Activated CD4-positive, alpha-beta T cell treated with anti-CD3 and anti-CD28 coated beads for 36 hours (primary cell): ENCODE measurements around the gene FSIP1. TPM values are rescaled to one million over a fixed set of nuclear protein-coding genes. Genes with fewer than 3 reads are reported as not detected.

Experiments
- ATAC-seq: fragments of 200-7000 bp; cut with Tn5 transposase; one replicate; pipeline ENCODE4 v1.10.0; 2021; ENCODE audit warnings: mild to moderate bottlenecking, moderate library complexity
- CTCF ChIA-PET: fragments of 350-600 bp; sonication (Branson Sonifier 250); formaldehyde crosslinking; loops from one replicate; lab custom pipeline; 2021; ENCODE audit warnings: antibody characterized with exemption; lab: Charles Lee
- POLR2A ChIA-PET: fragments of 350-600 bp; sonication (Branson Sonifier 250); formaldehyde crosslinking; loops from one replicate; lab custom pipeline; 2021; ENCODE audit warnings: antibody characterized with exemption, inconsistent platforms; lab: Charles Lee
- DNase-seq: peaks from one replicate; pipeline ENCODE4 v3.0.0-alpha.2; 2020
- H3K27ac Mint-ChIP-seq: one replicate; pipeline ENCODE4 v1.8.0; 2021; ENCODE audit warnings: mixed read lengths
- H3K27me3 Mint-ChIP-seq: one replicate; pipeline ENCODE4 v1.8.0; 2021; ENCODE audit warnings: mixed read lengths
- H3K36me3 Mint-ChIP-seq: one replicate; pipeline ENCODE4 v1.8.0; 2021; ENCODE audit warnings: low read depth, mixed read lengths
- H3K4me1 Mint-ChIP-seq: one replicate; pipeline ENCODE4 v1.8.0; 2021; ENCODE audit warnings: mixed read lengths
- H3K4me3 Mint-ChIP-seq: one replicate; pipeline ENCODE4 v1.8.0; 2021; ENCODE audit warnings: mild to moderate bottlenecking, moderate library complexity, mixed read lengths
- H3K9me3 Mint-ChIP-seq: one replicate; pipeline ENCODE4 v1.8.0; 2021; ENCODE audit warnings: low read depth, mixed read lengths
- intact Hi-C, 2 experiments: fragments of 100-400 bp; cut with DNase I in 1 of 2; cut with micrococcal nuclease in 1 of 2; formaldehyde crosslinking; loops; one replicate each; pipeline versions ENCODE4 v1.14.2 to v1.15.1; 2022 to 2024; cut with DNase I, micrococcal nuclease
- total RNA-seq, 2 experiments: library from RNA; stranded (reverse); gene quantifications; one replicate each; pipeline ENCODE4 v1.2.3, GENCODE V29; 2021

The FSIP1 gene
- total RNA-seq, 2 experiments from 2014 or later, result 0.25 to 0.32 TPM

DNA sequence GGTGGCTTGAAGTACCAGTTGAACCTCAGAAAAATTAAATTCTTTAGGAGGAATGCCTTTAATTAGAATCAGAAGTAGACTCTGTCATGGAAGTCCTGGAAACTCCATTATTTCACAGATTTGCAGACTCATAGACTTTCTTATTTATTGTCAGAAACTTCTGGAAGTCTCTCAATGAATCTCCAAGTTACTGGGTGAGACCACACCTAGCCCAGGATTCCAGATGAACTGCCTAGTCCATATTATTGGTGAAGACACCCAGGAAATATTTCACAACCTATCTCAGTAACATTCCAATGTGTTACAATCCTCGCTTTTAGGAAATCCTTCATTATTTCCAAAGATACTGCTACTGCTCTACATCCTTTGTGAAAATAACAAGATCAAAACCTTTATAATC is 208.2 kb downstream of the FSIP1 start:
- DNase-seq (no peak), ATAC-seq (no peak)
- no peak overlapping the region for H3K27ac Mint-ChIP-seq
- intact Hi-C loops, result no loop called here
- no peaks in the 10 kb centered on the region for H3K4me1 Mint-ChIP-seq
- H3K27me3 Mint-ChIP-seq, result peaks cover 43% of the 10 kb centered on the region
- H3K36me3 Mint-ChIP-seq, result no peaks in the 10 kb centered on the region
- CTCF ChIA-PET, result interaction anchor here (1.1 kb wide), 1 partner anchor 9 kb away, joined by 6 read pairs; no protein-coding TSS in a partner anchor
- no peaks in the 10 kb centered on the region for H3K9me3 Mint-ChIP-seq
- POLR2A ChIA-PET, result no interaction called here
- H3K4me3 Mint-ChIP-seq, result no peak overlapping the region

DNA sequence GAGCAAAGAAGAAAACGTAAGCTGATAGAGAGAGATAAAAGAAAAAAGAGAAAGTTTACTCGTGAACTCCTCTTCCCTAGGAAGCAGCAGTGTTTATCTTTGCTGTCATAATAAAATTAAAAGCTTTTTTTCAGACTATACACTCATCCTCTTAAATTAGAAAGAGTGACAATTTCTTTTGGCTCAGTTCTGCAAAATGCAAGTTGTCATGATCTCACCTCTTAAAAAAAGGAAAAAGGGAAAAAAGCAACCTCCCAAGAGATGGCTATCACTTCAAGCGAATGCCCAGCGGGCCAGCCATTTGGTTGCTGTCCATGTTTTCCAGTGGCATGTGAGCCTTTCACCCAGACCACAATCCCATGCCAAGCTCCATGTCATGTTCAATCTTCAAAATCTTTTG is 208.8 kb downstream of the FSIP1 start:
- CTCF ChIA-PET, result interaction anchor here (1.1 kb wide), 1 partner anchor 10 kb away, joined by 6 read pairs; no protein-coding TSS in a partner anchor

DNA sequence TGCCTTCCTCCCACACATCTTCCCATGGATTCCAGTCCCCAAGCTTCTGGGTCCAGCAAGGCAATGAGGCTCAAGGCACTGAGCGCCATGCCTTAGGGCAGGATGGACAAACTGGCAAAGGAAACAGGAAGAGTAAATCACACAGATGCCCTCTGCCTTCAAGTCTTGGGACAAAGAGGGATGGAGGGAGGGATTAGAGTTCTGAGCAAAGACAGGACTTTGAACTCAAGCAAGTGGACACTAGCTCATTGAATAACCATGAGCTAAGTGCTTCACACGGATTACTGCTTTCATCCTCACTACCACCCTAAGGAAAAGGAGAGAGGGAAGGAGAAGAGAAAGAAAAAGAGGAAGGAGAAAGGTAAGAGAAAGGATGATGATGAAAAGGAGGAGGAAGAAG is 209.4 kb downstream of the FSIP1 start:
- peaks cover 33% of the 10 kb centered on the region for H3K27me3 Mint-ChIP-seq
- DNase-seq, result no peak
- intact Hi-C loops, result no loop called here

More for the DNA sequence above, 208.8 kb downstream of the FSIP1 start:
- H3K27me3 Mint-ChIP-seq, result peaks cover 39% of the 10 kb centered on the region
- POLR2A ChIA-PET, result no interaction called here
- H3K27ac Mint-ChIP-seq, result no peak overlapping the region
- DNase-seq, result no peak
- no peaks in the 10 kb centered on the region for H3K9me3 Mint-ChIP-seq
- intact Hi-C loops, result no loop called here
- H3K4me3 Mint-ChIP-seq, result no peak overlapping the region
- H3K36me3 Mint-ChIP-seq, result no peaks in the 10 kb centered on the region
- no peak for ATAC-seq
- H3K4me1 Mint-ChIP-seq, result no peaks in the 10 kb centered on the region

DNA sequence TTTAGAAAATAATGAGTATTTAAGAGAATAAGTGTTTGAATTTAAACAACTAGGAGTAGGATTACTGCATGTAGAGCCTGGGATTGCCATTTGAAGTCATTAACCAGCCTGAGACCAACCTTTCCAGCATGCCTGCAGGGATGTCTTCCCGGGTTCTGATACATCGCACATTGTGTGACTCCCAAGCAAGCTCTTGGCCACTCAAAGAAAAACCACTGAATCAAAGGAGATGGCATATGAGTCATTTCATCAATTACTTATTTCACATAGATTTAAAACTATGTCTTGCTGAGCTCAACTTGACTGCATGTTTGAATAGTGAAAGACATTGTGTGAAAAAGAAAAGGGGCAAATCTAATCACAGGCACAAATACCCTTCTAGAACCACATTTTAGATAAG is 216.8 kb downstream of the FSIP1 start:
- DNase-seq (no peak), ATAC-seq (no peak)
- Mint-ChIP-seq H3K4me1 (no peaks in the 10 kb centered on the region), H3K27ac (no peak overlapping the region), H3K9me3 (no peaks in the 10 kb centered on the region), H3K36me3 (no peaks in the 10 kb centered on the region), H3K4me3 (no peak overlapping the region), H3K27me3 (peaks cover 7% of the 10 kb centered on the region)
- intact Hi-C loops, result no loop called here
- POLR2A ChIA-PET, result no interaction called here
- CTCF ChIA-PET, result no interaction called here

More for the DNA sequence above, 209.4 kb downstream of the FSIP1 start:
- H3K9me3 Mint-ChIP-seq, result no peaks in the 10 kb centered on the region
- no peak overlapping the region for H3K27ac Mint-ChIP-seq
- H3K4me1 Mint-ChIP-seq, result no peaks in the 10 kb centered on the region
- CTCF ChIA-PET, result interaction anchor here (0.7 to 1.1 kb wide), 2 partner anchors 10 to 141 kb away, joined by 3 to 6 read pairs; no protein-coding TSS in a partner anchor
- H3K4me3 Mint-ChIP-seq, result no peak overlapping the region
- POLR2A ChIA-PET, result no interaction called here
- H3K36me3 Mint-ChIP-seq, result no peaks in the 10 kb centered on the region
- ATAC-seq, result no peak

DNA sequence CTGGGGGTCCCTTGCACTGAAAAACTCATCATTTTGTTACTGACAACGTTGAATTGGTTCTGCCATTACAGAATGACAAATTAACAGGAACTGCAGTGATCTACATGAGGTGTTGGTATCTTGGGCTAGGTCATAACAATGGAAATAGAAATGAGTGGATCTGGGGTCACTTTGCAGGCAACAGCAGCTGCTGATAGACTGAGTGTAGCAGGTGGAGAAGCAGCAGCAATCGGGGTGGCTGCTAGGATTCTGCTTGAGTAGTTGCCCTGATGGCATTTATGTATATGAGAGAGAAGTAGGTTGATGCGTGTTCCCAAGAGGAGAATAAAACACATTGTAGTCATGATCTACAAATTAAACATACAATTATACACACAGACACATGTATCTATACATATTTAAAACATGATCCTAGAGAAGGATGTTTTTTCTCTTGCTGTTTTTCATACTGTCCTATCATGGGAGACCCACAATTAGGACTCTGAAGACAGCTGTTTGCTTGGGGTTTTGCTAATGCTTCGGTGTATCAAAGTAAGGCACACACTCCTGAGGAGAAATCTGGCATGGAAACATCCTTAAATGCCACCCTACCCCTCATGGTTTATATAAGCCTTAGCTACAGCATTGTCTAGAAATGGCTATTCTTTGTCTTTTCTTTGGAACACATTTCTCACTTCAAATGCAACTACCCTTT is 217.5 kb downstream of the FSIP1 start:
- no peaks in the 10 kb centered on the region for H3K36me3 Mint-ChIP-seq
- ATAC-seq (no peak), DNase-seq (no peak)
- ChIA-PET CTCF (interaction anchor here (0.6 kb wide), 1 partner anchor 317 kb away, joined by 3 read pairs; no protein-coding TSS in a partner anchor), POLR2A (no interaction called here)
- no peaks in the 10 kb centered on the region for H3K9me3 Mint-ChIP-seq
- no peak overlapping the region for H3K4me3 Mint-ChIP-seq
- intact Hi-C loops, result no loop called here
- no peaks in the 10 kb centered on the region for H3K4me1 Mint-ChIP-seq
- H3K27ac Mint-ChIP-seq, result no peak overlapping the region
- H3K27me3 Mint-ChIP-seq, result peaks cover 7% of the 10 kb centered on the region

DNA sequence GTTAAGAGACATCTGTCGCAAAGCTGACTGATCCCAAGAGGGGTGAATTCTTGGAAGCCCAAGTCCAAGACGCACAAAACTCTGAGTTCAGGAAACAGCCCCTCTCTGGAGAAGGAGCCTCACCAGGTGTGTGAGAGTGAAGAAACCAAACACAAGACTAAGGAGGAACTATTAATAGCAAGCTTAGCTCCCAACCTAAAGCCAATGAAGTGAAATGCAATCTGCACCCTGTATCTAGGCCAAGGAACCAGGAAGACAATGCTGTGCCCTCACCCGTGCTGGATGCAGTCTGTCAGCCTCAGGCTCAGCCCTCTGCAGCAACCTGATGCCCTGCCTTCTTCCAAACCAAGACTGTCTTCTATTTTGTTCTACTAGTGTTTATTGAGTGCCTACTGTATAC is 224.2 kb downstream of the FSIP1 start:
- Mint-ChIP-seq H3K27me3 (peaks cover 2% of the 10 kb centered on the region), H3K36me3 (no peaks in the 10 kb centered on the region), H3K27ac (no peak overlapping the region), H3K4me3 (no peak overlapping the region), H3K4me1 (no peaks in the 10 kb centered on the region), H3K9me3 (no peaks in the 10 kb centered on the region)
- CTCF ChIA-PET, result no interaction called here
- POLR2A ChIA-PET, result no interaction called here
- intact Hi-C loops, result no loop called here
- ATAC-seq (no peak), DNase-seq (no peak)

DNA sequence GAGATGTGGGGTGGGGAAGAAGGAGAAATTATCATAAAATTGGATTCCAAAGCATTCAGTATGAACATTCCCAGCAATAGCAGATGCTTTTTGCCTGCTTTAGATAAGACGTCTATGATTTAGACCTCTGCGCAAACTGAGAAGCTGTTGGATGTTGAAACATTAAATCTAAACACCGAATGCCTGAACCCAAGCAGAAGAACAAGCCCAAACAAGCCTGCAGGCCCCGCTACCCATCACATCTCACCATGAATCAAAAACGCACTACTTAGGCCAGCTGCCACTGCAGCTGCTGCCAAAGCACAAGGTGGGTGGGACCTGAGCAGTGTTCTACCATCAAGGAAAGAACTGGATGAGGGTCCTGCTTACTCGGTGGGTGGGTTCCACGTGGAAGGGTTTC is 226.2 kb downstream of the FSIP1 start:
- ChIA-PET POLR2A (no interaction called here), CTCF (no interaction called here)
- DNase-seq, result no peak
- no peaks in the 10 kb centered on the region for H3K4me1 Mint-ChIP-seq
- H3K9me3 Mint-ChIP-seq, result no peaks in the 10 kb centered on the region
- ATAC-seq, result no peak
- no peak overlapping the region for H3K4me3 Mint-ChIP-seq
- no peaks in the 10 kb centered on the region for H3K36me3 Mint-ChIP-seq
- H3K27ac Mint-ChIP-seq, result no peak overlapping the region
- H3K27me3 Mint-ChIP-seq, result peaks cover 6% of the 10 kb centered on the region
- intact Hi-C loops, result no loop called here

DNA sequence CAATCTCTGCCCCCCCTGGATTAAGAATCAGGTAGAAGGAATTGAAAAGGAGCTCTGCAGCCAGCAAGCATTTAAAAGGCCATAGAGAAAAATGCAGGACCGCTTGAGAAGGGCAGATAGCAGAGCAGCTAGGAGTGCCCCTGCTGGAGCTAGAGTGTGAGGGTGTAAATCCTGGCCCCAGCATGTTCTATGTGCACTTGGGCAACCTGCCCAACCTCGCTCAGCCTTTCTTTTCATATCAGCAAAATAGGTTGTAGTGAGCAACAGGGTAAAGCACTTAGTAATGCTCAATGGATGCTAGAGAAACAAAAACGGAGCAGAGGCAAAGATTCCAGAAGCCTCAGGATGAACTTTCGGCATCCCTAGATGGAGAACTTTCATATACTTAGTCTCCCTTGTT is 226.8 kb downstream of the FSIP1 start:
- intact Hi-C loops, result no loop called here
- POLR2A ChIA-PET, result no interaction called here

DNA sequence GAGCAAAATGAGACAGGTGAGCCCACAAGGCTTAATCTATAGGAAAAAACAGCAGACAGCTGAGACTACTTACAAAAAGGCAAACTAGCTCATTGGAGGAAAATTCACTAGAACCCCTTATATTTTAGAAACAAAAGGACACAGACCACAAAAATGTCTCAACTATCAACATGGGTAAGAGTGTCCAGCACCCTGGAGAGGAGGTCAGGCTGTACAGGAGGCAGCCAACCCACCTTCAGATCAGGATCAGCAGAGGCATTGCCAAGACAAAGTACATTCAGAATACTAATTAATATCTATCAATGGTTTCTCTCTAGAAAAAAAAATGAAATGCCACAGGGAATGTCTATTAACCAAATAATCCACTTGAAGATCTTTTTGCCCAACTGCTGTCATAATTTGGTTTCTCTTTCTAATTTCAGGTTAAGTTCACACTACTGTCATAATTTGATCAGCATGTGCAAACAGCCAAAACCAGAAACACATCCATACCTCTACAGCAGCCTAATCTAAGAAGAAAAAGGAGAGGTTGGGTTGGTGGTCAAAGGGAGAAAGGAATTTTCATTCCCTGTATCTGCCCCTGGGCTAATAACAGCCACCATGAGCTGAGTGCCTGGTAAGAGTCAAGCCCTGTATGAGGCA is 227.8 kb downstream of the FSIP1 start:
- H3K27me3 Mint-ChIP-seq, result peaks cover 6% of the 10 kb centered on the region
- no peaks in the 10 kb centered on the region for H3K9me3 Mint-ChIP-seq
- CTCF ChIA-PET, result interaction anchor here (0.6 kb wide), 1 partner anchor 433 kb away, joined by 3 read pairs; no protein-coding TSS in a partner anchor
- DNase-seq, result no peak
- intact Hi-C loops, result loop anchor here in 1 of 2 experiments (5.0 kb wide), 1 partner anchor 38 kb away; no protein-coding TSS in a partner anchor
- no peak overlapping the region for H3K27ac Mint-ChIP-seq
- H3K4me3 Mint-ChIP-seq, result no peak overlapping the region
- no peak for ATAC-seq
- POLR2A ChIA-PET, result no interaction called here
- no peaks in the 10 kb centered on the region for H3K36me3 Mint-ChIP-seq
- H3K4me1 Mint-ChIP-seq, result no peaks in the 10 kb centered on the region

More for the DNA sequence above, 226.8 kb downstream of the FSIP1 start:
- DNase-seq (no peak), ATAC-seq (no peak)
- Mint-ChIP-seq H3K36me3 (no peaks in the 10 kb centered on the region), H3K9me3 (no peaks in the 10 kb centered on the region), H3K4me3 (no peak overlapping the region), H3K27me3 (peaks cover 6% of the 10 kb centered on the region), H3K27ac (no peak overlapping the region), H3K4me1 (no peaks in the 10 kb centered on the region)
- CTCF ChIA-PET, result no interaction called here

DNA sequence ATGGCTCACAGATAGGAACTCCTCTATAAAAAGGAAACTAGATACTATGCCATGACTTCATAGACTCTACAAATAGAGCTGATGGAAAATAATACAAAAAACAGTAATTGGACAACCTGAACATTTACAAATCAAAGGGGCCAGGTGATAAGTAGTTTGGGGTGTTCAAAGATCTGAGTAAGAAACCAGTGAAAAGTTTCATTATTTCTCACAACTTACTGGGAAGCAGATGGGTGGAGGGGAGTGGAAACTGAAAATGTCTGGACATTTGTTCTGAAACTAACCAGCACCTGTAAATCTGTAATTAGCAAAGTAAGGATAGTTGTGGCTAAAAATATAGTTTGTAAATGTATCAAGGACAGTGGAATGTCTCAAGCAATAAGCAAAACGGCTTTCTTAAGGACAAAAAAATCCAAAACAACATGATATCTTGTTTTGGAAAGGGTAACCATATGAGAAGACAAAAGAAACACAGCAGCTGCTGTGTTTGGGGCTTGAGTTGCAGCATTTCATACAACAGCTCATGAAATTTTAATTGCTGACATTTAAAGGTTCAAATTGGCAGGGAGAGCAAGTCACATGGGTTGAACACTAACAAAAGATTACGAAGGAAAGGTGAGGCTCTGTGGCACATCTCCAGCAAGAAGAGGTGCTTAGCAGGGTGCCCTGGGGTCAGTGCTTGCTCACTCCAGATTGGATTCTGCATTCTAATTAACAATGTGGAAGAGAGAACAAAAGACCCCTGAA is 228.5 kb downstream of the FSIP1 start:
- Mint-ChIP-seq H3K4me3 (no peak overlapping the region), H3K9me3 (no peaks in the 10 kb centered on the region), H3K36me3 (no peaks in the 10 kb centered on the region), H3K4me1 (no peaks in the 10 kb centered on the region), H3K27ac (no peak overlapping the region), H3K27me3 (peaks cover 6% of the 10 kb centered on the region)
- POLR2A ChIA-PET, result no interaction called here
- CTCF ChIA-PET, result interaction anchor here (0.6 kb wide), 1 partner anchor 432 kb away, joined by 3 read pairs; no protein-coding TSS in a partner anchor
- ATAC-seq (no peak), DNase-seq (no peak)
- intact Hi-C loops, result loop anchor here in 1 of 2 experiments (5.0 kb wide), 1 partner anchor 37 kb away; no protein-coding TSS in a partner anchor

DNA sequence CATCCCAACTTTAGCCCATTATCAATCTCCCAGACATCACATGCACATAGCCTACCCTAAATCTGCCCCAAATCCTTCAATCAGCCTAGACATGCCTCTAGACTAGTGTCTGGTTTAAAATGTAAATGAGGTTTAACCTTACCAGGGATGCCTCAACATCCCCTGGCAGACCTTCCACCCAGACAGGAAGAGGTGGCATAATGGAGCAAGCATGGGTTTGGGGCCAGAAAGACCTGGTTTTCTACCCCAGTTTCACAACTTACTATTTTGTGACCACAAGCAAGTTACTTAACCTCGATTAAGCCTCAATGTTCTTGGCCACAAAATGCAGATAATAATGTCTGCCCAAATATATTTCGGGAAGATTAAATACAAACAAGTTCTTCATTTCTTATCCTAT is 230.1 kb downstream of the FSIP1 start:
- H3K4me1 Mint-ChIP-seq, result no peaks in the 10 kb centered on the region
- no peaks in the 10 kb centered on the region for H3K9me3 Mint-ChIP-seq
- H3K27ac Mint-ChIP-seq, result no peak overlapping the region
- no peaks in the 10 kb centered on the region for H3K36me3 Mint-ChIP-seq
- DNase-seq (no peak), ATAC-seq (no peak)
- ChIA-PET CTCF (no interaction called here), POLR2A (no interaction called here)
- H3K27me3 Mint-ChIP-seq, result peaks cover 10% of the 10 kb centered on the region
- H3K4me3 Mint-ChIP-seq, result no peak overlapping the region
- intact Hi-C loops, result loop anchor here in 1 of 2 experiments (5.0 kb wide), 1 partner anchor 35 kb away; no protein-coding TSS in a partner anchor
